Nephron progenitor cell (in vitro differentiated cells): Measurements from ENCODE around the gene CACNA1C.

ENCODE experiments used
- DNase-seq: peaks from one replicate; pipeline ENCODE4 v3.0.0; 2021
- H3K27ac Mint-ChIP-seq: 2 replicates; pipeline ENCODE4 v1.8.0; 2021; ENCODE audit warnings: mild to moderate bottlenecking, moderate library complexity, mixed read lengths
- H3K27me3 Mint-ChIP-seq: 2 replicates; pipeline ENCODE4 v1.8.0; 2021; ENCODE audit warnings: mild to moderate bottlenecking, low read depth, mixed read lengths; ENCODE audit not compliant: poor library complexity
- H3K36me3 Mint-ChIP-seq: 2 replicates; pipeline ENCODE4 v1.8.0; 2021; ENCODE audit warnings: low read depth, mixed read lengths
- H3K4me1 Mint-ChIP-seq: 2 replicates; pipeline ENCODE4 v1.8.0; 2021; ENCODE audit warnings: mixed read lengths
- H3K4me3 Mint-ChIP-seq: 2 replicates; pipeline ENCODE4 v1.8.0; 2021; ENCODE audit warnings: mild to moderate bottlenecking, moderate library complexity, mixed read lengths
- H3K9me3 Mint-ChIP-seq: 2 replicates; pipeline ENCODE4 v1.8.0; 2021; ENCODE audit warnings: mild to moderate bottlenecking, moderate library complexity, mixed read lengths
- TF ChIP-seq, protein P1 (sequence below): fragments of 200-600 bp; sonication (generic); IDR thresholded peaks from 2 replicates; pipeline ENCODE4 v1.5.0; 2021; ENCODE audit warnings: antibody characterized with exemption

Gene CACNA1C

DNA sequence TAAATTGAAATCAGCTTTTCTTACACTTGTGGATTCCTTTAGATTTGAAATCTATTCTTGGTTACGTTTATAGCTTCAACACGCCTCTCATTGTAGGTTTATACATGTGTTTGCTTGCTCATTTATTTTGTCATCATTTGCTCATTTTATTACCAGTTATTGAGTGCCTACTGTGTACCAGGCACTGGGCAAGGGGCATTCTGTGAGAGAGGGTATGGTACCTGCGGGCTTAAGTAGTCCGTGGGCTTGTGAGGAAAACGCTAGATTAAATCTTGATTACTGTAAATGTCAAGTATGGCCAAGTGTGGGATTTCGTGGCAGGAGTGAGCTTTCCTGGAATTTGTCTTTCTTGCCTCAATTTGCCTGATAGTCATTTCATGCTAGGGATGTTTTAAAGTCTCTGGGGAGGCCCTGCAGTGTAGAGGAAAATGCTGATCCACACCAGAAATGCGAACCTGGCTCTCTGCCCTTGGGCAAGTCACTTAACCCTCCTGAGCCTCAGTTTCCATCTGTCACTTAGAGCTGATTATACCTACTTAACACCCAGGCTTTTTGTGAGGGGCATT is 92.7 kb downstream of the CACNA1C start:
- Mint-ChIP-seq H3K27ac (no peak overlapping the region), H3K9me3 (no peaks in the 10 kb centered on the region)

DNA sequence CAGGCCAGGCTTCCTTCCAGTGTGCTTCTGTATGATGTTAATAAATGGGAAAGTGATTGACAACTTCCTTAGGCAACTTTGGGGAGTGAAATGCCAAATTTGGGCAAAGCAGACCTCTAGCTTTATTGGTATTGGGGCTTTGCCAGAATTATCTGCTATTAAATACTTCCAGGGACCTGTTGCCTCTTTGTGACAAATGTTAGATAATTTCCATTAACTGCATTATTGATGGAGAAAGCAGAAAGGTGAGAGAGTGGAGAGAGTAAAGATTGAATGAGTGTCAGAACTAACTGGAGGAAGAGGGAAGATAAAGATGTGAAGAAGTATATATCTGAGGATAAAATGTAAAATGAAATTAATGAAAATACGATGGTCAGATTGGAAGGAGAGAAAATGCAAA is 94.5 kb downstream of the CACNA1C start:
- Mint-ChIP-seq H3K27ac (no peak overlapping the region), H3K9me3 (no peaks in the 10 kb centered on the region), H3K4me3 (no peak overlapping the region), H3K4me1 (peaks cover 16% of the 10 kb centered on the region), H3K36me3 (no peaks in the 10 kb centered on the region), H3K27me3 (peaks cover 13% of the 10 kb centered on the region)
- TF ChIP-seq, protein P1, sequence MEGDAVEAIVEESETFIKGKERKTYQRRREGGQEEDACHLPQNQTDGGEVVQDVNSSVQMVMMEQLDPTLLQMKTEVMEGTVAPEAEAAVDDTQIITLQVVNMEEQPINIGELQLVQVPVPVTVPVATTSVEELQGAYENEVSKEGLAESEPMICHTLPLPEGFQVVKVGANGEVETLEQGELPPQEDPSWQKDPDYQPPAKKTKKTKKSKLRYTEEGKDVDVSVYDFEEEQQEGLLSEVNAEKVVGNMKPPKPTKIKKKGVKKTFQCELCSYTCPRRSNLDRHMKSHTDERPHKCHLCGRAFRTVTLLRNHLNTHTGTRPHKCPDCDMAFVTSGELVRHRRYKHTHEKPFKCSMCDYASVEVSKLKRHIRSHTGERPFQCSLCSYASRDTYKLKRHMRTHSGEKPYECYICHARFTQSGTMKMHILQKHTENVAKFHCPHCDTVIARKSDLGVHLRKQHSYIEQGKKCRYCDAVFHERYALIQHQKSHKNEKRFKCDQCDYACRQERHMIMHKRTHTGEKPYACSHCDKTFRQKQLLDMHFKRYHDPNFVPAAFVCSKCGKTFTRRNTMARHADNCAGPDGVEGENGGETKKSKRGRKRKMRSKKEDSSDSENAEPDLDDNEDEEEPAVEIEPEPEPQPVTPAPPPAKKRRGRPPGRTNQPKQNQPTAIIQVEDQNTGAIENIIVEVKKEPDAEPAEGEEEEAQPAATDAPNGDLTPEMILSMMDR, result no peak
- DNase-seq, result no peak

More for the DNA sequence above, 92.7 kb downstream of the CACNA1C start:
- TF ChIP-seq, protein P1, result no peak
- peaks cover 16% of the 10 kb centered on the region for H3K4me1 Mint-ChIP-seq
- H3K36me3 Mint-ChIP-seq, result no peaks in the 10 kb centered on the region
- H3K4me3 Mint-ChIP-seq, result no peak overlapping the region
- peaks cover 11% of the 10 kb centered on the region for H3K27me3 Mint-ChIP-seq
- no peak for DNase-seq

- Mint-ChIP-seq H3K9me3 (no peaks in the 10 kb centered on the region), H3K4me3 (no peak overlapping the region), H3K36me3 (no peaks in the 10 kb centered on the region), H3K27me3 (peaks cover 14% of the 10 kb centered on the region), H3K4me1 (peaks cover 26% of the 10 kb centered on the region), H3K27ac (no peak overlapping the region)
- TF ChIP-seq, protein P1, result no peak
- no peak for DNase-seq
These were observed 96.3 kb downstream of the CACNA1C start for GRCh38 chr12:2149091-2149490.

GRCh38 chr12:2150833-2151232 is 98.0 kb downstream of the CACNA1C start:
- Mint-ChIP-seq H3K4me3 (no peak overlapping the region), H3K27ac (no peak overlapping the region), H3K36me3 (no peaks in the 10 kb centered on the region), H3K27me3 (peaks cover 10% of the 10 kb centered on the region), H3K9me3 (no peaks in the 10 kb centered on the region), H3K4me1 (peaks cover 30% of the 10 kb centered on the region)
- TF ChIP-seq, protein P1, result no peak
- no peak for DNase-seq

- no peaks in the 10 kb centered on the region for H3K9me3 Mint-ChIP-seq
- H3K27ac Mint-ChIP-seq, result no peak overlapping the region
- no peak for DNase-seq
- peaks cover 26% of the 10 kb centered on the region for H3K4me1 Mint-ChIP-seq
- peaks cover 7% of the 10 kb centered on the region for H3K27me3 Mint-ChIP-seq
- TF ChIP-seq, protein P1, result no peak
- H3K4me3 Mint-ChIP-seq, result no peak overlapping the region
- no peaks in the 10 kb centered on the region for H3K36me3 Mint-ChIP-seq
These were observed 98.6 kb downstream of the CACNA1C start for GRCh38 chr12:2151391-2151790.

DNA sequence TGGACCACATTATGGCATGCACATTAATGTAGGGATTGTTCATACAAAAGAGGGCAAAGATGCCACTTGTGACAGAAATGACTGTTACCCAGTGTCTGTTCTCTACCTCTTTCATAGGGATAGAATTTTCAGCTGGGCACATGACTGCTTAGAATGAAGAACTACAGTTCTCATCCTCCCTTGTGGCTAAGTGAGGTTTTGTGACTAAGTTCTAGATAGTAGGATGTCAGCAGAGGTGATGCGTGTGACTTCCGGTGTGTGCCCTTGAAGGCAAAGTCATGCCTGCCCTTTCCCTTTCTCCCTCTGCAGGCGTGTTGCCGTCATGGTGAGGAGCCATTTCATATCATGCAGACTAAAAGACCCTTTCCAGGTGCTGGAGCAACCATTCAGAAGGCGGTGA is 99.3 kb downstream of the CACNA1C start:
- DNase-seq, result no peak
- H3K27me3 Mint-ChIP-seq, result peaks cover 6% of the 10 kb centered on the region
- no peak overlapping the region for H3K4me3 Mint-ChIP-seq
- no peak overlapping the region for H3K27ac Mint-ChIP-seq
- no peaks in the 10 kb centered on the region for H3K9me3 Mint-ChIP-seq
- H3K4me1 Mint-ChIP-seq, result peaks cover 26% of the 10 kb centered on the region
- H3K36me3 Mint-ChIP-seq, result no peaks in the 10 kb centered on the region
- TF ChIP-seq, protein P1, result no peak
